Activated naive CD4-positive, alpha-beta T cell treated with anti-CD3 and anti-CD28 coated beads for 36 hours (primary cell): Measurements from ENCODE around the gene SENP1. TPM values are rescaled to one million over a fixed set of nuclear protein-coding genes. Genes with fewer than 3 reads are reported as not detected.

Experiments
- CTCF ChIA-PET: fragments of 350-600 bp; sonication (Branson Sonifier 250); formaldehyde crosslinking; loops from one replicate; lab custom pipeline; 2021; ENCODE audit warnings: antibody characterized with exemption; lab: Charles Lee
- DNase-seq: peaks from one replicate; pipeline ENCODE4 v3.0.0-alpha.2; 2020
- H3K27ac Mint-ChIP-seq: one replicate; pipeline ENCODE4 v1.8.0; 2021; ENCODE audit warnings: mild to moderate bottlenecking, mixed read lengths
- H3K27me3 Mint-ChIP-seq: one replicate; pipeline ENCODE4 v1.8.0; 2021; ENCODE audit warnings: low read depth, mixed read lengths
- H3K36me3 Mint-ChIP-seq: one replicate; pipeline ENCODE4 v1.8.0; 2021; ENCODE audit warnings: low read depth, mixed read lengths
- H3K4me1 Mint-ChIP-seq: one replicate; pipeline ENCODE4 v1.8.0; 2021; ENCODE audit warnings: low read depth, mixed read lengths
- H3K4me3 Mint-ChIP-seq: one replicate; pipeline ENCODE4 v1.8.0; 2021; ENCODE audit warnings: mild to moderate bottlenecking, moderate library complexity, mixed read lengths
- H3K9me3 Mint-ChIP-seq: one replicate; pipeline ENCODE4 v1.8.0; 2021; ENCODE audit warnings: mixed read lengths
- intact Hi-C: fragments of 100-400 bp; cut with micrococcal nuclease; formaldehyde crosslinking; loops from one replicate; pipeline ENCODE4 v1.15.1; 2023
- total RNA-seq, 2 experiments: library from RNA; stranded (reverse); gene quantifications; one replicate each; pipeline ENCODE4 v1.2.3, GENCODE V29; 2021

Gene SENP1
- total RNA-seq, 2 experiments from 2014 or later = 41.4 to 47.8 TPM

DNA sequence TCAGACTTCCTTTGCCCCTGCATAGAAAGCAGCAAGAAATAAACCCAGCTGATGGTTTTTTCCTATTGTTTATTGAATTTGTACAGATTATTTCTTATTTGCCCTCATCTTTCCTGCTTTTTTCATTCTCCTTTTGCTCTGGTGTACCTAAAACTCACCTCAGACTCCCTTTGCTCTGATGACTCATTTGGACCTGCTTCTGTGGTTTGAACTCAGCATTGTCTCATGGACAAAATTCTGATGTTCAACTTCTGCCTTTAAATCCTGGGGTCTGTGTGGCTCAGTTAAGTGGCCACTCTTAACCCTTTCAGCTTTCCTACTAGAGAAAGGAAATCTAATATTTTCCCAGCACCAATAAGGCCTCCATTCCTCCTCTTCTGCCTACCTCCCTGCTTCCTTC is 3.5 kb upstream of the SENP1 start:
- Mint-ChIP-seq H3K9me3 (no peaks in the 10 kb centered on the region), H3K4me1 (peaks cover 31% of the 10 kb centered on the region), H3K27ac (no peak overlapping the region), H3K36me3 (no peaks in the 10 kb centered on the region), H3K27me3 (no peaks in the 10 kb centered on the region), H3K4me3 (no peak overlapping the region)
- CTCF ChIA-PET = interaction anchor here (0.6 kb wide), 1 partner anchor 433 kb away, joined by 3 read pairs; no protein-coding TSS in a partner anchor
- DNase-seq = no peak
- intact Hi-C loops = loop anchor here (5.0 kb wide), 5 partner anchors 147 to 1737 kb away; partner anchors contain the start of genes SLC38A2, TMEM106C and TUBA1B

DNA sequence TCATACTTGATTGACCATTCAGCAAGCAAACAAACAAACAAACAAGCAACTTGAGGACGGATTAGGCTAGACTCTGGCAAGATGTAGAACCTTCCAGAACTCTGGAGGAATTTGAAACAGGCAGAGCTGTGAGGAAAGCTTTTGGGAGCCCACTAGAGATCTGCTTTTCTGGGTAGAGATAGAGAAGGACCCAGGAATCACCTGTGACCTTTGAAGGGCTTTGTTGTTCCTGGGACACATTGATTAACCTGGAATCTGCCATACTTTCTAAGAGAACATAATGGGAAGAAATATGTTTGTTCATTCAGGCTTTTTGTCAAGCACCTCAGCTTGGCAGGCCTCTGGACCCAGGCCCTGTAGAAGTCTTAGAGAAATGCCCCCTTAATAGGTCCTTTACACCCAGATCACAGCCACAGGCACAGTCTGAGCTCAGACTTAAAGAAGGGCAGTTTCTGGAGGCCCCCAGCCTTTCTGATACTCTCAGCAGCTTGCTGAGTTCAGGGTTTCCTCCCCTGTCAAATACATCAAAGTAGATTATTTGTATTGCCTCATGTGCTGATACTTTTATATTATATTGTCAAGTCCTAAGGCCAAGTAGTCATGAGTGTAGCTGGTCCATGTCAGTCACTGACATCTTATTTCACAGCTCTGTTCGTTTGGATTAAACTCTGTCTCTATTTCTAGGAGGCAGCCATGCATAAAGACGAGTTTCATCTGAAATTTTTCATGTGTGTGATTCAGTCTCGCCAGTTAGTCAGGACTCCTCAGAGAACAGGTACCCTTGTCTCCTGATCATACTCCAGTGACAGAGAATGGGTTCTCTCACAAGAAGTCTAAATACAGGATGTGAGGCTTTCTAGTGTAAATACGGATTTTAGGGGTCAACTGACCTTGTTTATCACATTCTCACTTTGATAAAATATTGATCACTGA is 1.1 kb upstream of the SENP1 start:
- Mint-ChIP-seq H3K9me3 (no peaks in the 10 kb centered on the region), H3K27me3 (no peaks in the 10 kb centered on the region), H3K36me3 (no peaks in the 10 kb centered on the region), H3K4me1 (peaks cover 44% of the 10 kb centered on the region), H3K4me3 (peak overlapping the region; percentile 87), H3K27ac (peak overlapping the region; percentile 96)
- peak; percentile 4 for DNase-seq
- intact Hi-C loops = loop anchor here (1.0 to 5.0 kb wide), 9 partner anchors 12 to 1735 kb away; partner anchors contain the start of genes ASB8, PFKM, SLC38A2 and TMEM106C
- CTCF ChIA-PET = interaction anchor here (0.6 to 1.4 kb wide), 6 partner anchors 10 to 221 kb away, joined by 3 to 4 read pairs (median 3); no protein-coding TSS in a partner anchor

DNA sequence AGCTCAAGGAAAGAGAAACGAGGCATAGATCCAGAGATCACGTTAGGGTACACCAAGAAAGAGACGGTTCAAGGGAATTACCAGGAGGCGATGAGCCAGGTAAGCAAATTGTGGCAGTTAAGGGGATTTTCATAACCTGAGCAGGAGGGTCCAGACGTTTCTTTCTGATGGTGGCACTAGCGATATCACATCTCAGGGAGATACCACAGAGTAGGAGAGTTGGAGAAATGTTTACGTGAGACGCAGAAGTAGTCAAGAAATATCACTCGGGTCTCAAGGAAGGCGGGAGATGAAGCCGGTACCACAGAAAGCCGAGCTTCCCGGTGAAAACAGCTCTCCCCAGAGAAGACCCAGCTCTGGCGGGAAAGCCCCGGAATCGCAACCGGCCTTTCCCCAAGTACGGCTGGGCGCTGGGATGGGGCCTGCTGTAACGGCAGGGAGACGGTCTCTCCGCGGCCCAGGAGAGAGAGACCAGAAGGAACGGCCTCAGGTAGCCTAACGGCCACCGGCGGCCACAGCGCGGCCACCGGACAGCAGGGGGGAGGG is 485 bp downstream of the SENP1 start:
- Mint-ChIP-seq H3K4me1 (peaks cover 47% of the 10 kb centered on the region), H3K36me3 (no peaks in the 10 kb centered on the region), H3K4me3 (peak overlapping the region; percentile 87), H3K9me3 (no peaks in the 10 kb centered on the region), H3K27me3 (no peaks in the 10 kb centered on the region), H3K27ac (peak overlapping the region; percentile 96)
- DNase-seq = peak; percentile 62
- CTCF ChIA-PET = interaction anchor here (0.5 to 1.7 kb wide), 3 partner anchors 14 to 513 kb away, joined by 3 to 6 read pairs (median 4); no protein-coding TSS in a partner anchor
- intact Hi-C loops = loop anchor here (5.0 kb wide), 5 partner anchors 143 to 1733 kb away; partner anchors contain the start of genes SLC38A2, TMEM106C and TUBA1B

DNA sequence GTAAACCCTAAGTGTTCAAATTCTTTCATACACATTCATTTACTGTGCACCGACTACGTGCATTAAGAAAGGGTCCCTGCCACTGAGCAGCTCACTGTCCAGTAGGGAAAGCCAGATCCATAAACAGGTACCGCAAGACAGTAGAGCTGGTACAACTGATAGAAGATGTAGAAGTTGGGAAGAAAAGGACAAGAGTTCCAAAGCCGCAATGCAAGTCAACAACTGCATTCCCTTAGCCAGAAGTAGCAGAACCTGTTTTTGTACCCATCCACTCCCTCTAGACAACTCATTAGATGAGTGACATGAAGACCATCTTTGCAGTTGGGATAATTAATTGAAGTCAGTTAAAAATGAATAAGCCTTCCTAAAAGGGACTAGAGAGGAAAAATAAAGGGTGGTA is 1.3 kb downstream of the SENP1 start:
- Mint-ChIP-seq H3K9me3 (no peaks in the 10 kb centered on the region), H3K36me3 (peaks cover 2% of the 10 kb centered on the region), H3K4me3 (peak overlapping the region; percentile 87), H3K27me3 (no peaks in the 10 kb centered on the region), H3K27ac (peak overlapping the region; percentile 96), H3K4me1 (peaks cover 46% of the 10 kb centered on the region)
- no peak for DNase-seq
- CTCF ChIA-PET = interaction anchor here (0.5 to 1.7 kb wide), 3 partner anchors 92 to 514 kb away, joined by 3 to 6 read pairs (median 4); no protein-coding TSS in a partner anchor
- intact Hi-C loops = no loop called here

DNA sequence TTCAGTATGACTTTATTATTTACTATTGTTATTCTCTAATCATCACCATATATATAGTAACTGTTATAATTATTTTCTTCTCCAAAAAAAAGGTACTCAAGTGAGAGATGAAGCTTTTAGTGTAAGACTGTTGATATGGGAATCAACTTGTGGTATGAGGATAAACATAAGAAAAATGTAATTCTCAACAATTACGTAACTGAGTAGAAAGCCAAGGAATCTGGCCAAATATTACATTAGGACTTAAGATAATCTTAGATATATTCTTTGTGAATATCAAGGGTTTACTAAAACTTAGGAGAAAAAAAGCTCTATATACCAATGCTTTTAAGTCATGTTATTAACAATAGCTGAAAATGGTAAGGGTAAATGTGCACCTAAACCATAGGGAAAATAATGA is 13.3 kb downstream of the SENP1 start:
- Mint-ChIP-seq H3K4me3 (no peak overlapping the region), H3K36me3 (peaks cover 19% of the 10 kb centered on the region)
- intact Hi-C loops = no loop called here

DNA sequence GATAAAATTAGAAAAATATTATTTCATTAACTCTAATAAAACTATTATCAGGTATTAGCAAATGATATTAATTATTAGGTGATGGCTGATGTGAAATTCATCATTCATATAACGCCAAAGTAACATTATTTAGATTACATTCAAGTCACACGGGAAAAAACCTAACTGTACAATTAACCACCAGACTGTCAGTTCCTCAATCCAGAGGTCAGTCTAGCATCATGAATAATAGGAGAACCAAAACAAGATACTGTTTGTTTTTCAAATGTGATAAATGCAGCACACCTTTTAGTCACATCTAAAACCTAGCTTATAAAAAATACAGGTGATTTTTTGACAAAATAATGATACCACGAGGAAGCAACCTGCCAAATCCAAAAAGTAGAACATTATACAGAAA is 19.6 kb downstream of the SENP1 start:
- H3K9me3 Mint-ChIP-seq = no peaks in the 10 kb centered on the region
- no peaks in the 10 kb centered on the region for H3K4me1 Mint-ChIP-seq
- intact Hi-C loops = no loop called here
- CTCF ChIA-PET = interaction anchor here (0.6 kb wide), 1 partner anchor 62 kb away, joined by 3 read pairs; no protein-coding TSS in a partner anchor
- H3K4me3 Mint-ChIP-seq = no peak overlapping the region
- H3K27ac Mint-ChIP-seq = no peak overlapping the region
- no peak for DNase-seq
- H3K27me3 Mint-ChIP-seq = no peaks in the 10 kb centered on the region
- H3K36me3 Mint-ChIP-seq = peaks cover 31% of the 10 kb centered on the region

More for the DNA sequence above, 13.3 kb downstream of the SENP1 start:
- no peak for DNase-seq
- Mint-ChIP-seq H3K27me3 (no peaks in the 10 kb centered on the region), H3K4me1 (no peaks in the 10 kb centered on the region), H3K9me3 (no peaks in the 10 kb centered on the region), H3K27ac (no peak overlapping the region)
- CTCF ChIA-PET = interaction anchor here (0.5 kb wide), 1 partner anchor 563 kb away, joined by 3 read pairs; no protein-coding TSS in a partner anchor

DNA sequence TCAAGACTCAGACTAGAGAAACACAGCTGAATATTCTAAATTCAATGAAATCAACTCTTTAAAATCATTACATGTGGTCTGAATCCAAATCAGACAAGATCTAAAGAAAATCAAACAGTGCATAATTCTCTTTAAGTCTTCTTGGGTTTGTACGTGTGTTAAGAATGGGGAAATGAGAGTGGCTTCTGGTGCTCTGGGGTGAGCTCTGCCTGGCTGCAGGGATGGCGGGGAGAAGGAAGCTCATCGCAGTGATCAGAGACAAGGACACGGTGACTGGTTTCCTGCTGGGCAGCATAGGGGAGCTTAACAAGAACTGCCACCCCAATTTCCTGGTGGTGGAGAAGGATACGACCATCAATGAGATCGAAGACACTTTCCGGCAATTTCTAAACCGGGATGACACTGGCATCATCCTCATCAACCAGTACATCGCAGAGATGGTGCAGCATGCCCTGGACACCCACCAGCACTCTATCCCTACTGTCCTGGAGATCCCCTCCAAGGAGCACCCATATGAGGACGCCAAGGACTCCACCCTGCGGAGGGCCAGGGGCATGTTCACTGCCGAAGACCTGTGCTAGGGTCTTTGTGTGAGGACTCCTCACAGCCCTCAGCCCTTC is 20.9 kb downstream of the SENP1 start:
- no peak overlapping the region for H3K27ac Mint-ChIP-seq
- H3K36me3 Mint-ChIP-seq = peaks cover 34% of the 10 kb centered on the region
- H3K27me3 Mint-ChIP-seq = no peaks in the 10 kb centered on the region
- no peak for DNase-seq
- no peaks in the 10 kb centered on the region for H3K9me3 Mint-ChIP-seq
- no peak overlapping the region for H3K4me3 Mint-ChIP-seq
- intact Hi-C loops = loop anchor here (1.0 kb wide), 1 partner anchor 80 kb away; no protein-coding TSS in a partner anchor
- CTCF ChIA-PET = interaction anchor here (1.4 kb wide), 2 partner anchors 77 to 81 kb away, joined by 3 read pairs; no protein-coding TSS in a partner anchor
- no peaks in the 10 kb centered on the region for H3K4me1 Mint-ChIP-seq

DNA sequence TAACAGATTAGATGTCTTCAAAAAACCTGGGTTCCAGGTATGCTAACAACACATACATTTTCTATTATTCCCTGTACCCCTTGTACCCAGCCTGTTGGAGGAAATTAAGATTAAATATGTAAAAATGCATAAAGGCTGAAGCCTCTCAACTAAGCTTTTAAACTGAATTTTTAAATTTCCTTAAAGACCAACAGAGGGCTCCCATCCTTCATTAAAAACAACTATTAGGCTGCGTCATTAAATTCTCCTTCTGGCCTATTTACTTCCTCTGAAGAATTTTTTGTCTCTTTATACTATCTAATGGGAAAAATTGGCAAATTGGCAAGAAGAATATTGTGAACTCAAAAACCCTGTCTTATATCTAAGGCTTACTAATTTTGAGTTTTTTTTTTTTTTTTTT is 21.8 kb downstream of the SENP1 start:
- no peak overlapping the region for H3K27ac Mint-ChIP-seq
- H3K4me1 Mint-ChIP-seq = no peaks in the 10 kb centered on the region
- peaks cover 34% of the 10 kb centered on the region for H3K36me3 Mint-ChIP-seq
- intact Hi-C loops = loop anchor here (1.0 kb wide), 1 partner anchor 81 kb away; no protein-coding TSS in a partner anchor
- CTCF ChIA-PET = interaction anchor here (0.7 to 1.4 kb wide), 3 partner anchors 78 to 376 kb away, joined by 3 read pairs; no protein-coding TSS in a partner anchor
- no peaks in the 10 kb centered on the region for H3K27me3 Mint-ChIP-seq
- no peak for DNase-seq
- no peaks in the 10 kb centered on the region for H3K9me3 Mint-ChIP-seq
- no peak overlapping the region for H3K4me3 Mint-ChIP-seq

DNA sequence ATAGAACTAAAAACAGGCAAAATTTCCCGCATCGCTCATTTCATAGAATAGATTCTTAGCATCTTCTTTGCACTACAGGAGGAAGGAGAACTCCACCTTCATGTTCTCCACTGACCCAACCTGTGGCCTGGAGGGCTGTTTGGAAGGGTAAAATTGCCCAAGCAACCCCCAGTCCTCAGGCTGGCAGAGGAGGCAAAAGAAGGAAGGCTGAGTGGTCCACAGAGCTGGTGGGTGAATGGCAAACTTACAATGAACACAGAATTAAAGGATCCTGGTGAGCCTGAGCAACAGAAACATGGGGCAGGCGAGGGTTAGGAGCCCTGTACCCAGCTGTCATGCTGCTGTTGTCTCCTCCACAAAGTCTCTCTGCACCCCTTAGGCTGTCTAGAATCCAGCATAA is 25.1 kb downstream of the SENP1 start:
- intact Hi-C loops = no loop called here
- CTCF ChIA-PET = no interaction called here
- Mint-ChIP-seq H3K36me3 (peaks cover 25% of the 10 kb centered on the region), H3K27ac (no peak overlapping the region), H3K9me3 (no peaks in the 10 kb centered on the region), H3K27me3 (no peaks in the 10 kb centered on the region), H3K4me1 (no peaks in the 10 kb centered on the region), H3K4me3 (no peak overlapping the region)
- no peak for DNase-seq

DNA sequence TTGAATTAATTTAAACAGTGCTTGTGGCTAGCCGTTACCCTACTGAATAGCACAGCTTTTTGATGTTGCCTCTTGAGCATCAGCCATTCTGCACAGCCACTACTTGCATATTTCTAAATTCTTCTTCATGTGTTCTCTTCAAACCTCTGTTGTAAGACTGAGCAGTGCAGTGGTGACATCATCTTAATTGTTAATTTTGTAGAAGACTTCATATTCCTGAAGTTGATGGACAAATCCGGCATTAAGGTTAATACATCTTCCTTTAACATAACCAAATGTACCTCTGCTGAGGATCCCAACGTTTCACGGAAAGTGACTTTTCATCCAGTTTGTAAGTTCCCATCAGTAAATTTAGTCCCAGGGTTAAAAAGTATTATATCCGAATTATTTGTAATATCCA is 25.6 kb downstream of the SENP1 start:
- CTCF ChIA-PET = no interaction called here
- no peaks in the 10 kb centered on the region for H3K4me1 Mint-ChIP-seq
- H3K9me3 Mint-ChIP-seq = no peaks in the 10 kb centered on the region
- intact Hi-C loops = no loop called here
- no peak overlapping the region for H3K4me3 Mint-ChIP-seq
- DNase-seq = no peak
- H3K27ac Mint-ChIP-seq = no peak overlapping the region
- no peaks in the 10 kb centered on the region for H3K27me3 Mint-ChIP-seq
- peaks cover 25% of the 10 kb centered on the region for H3K36me3 Mint-ChIP-seq

DNA sequence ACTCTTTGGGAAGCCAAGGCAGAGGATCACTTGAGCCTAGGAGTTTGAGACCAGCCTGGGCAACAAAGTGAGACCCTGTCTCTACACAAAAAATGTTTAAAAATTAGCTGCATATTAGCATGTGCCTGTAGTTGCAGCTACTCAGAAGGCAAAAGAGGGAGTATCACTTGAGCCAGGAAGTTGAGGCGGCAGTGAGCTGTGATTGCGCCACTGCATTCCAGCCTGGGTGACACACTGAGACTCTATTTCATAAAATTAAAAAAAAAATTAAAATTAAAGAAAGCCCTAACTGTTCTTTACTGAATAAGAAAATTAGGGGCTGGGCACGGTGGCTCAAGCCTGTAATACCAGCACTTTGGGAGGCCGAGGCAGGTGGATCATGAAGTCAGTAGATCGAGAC is 27.0 kb downstream of the SENP1 start:
- Mint-ChIP-seq H3K36me3 (peaks cover 27% of the 10 kb centered on the region), H3K9me3 (no peaks in the 10 kb centered on the region), H3K27ac (no peak overlapping the region), H3K4me1 (no peaks in the 10 kb centered on the region), H3K4me3 (no peak overlapping the region), H3K27me3 (no peaks in the 10 kb centered on the region)
- no peak for DNase-seq
- intact Hi-C loops = no loop called here
- CTCF ChIA-PET = no interaction called here
